HG02571 (cell line): ENCODE results near the gene ABCB6.
"Not testable (repeated sequence)": the region's sequence is repeated elsewhere in the genome, so short reads cannot be mapped to it uniquely, and the experiment has no call there.

ENCODE experiments used
- ATAC-seq: cut with Tn5 transposase; IDR thresholded peaks from one replicate; pipeline ENCODE4 v1.9.1; 2021; ENCODE audit warnings: mild to moderate bottlenecking, moderate library complexity; ENCODE audit not compliant: unreplicated experiment

Gene ABCB6

DNA sequence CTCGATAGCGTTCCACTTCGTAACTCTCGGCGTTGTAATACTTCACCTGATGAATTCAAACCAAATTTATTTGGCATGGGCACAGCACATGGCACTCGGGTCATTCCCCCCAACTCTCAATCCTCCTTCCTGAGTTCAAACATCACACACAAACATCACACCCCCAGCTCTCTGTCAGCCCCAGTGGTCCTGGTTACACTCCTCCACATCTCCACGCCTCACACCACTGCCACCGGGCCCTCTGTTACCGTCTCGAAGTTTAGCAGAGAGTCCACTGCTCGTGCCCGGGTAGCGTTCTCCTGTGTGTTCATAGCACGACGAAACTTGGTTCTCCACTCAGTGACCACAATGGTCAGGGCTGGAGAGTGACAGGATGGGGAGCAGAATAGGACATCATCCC, 4.6 kb downstream of the ABCB6 start:
- ATAC-seq = no peak

DNA sequence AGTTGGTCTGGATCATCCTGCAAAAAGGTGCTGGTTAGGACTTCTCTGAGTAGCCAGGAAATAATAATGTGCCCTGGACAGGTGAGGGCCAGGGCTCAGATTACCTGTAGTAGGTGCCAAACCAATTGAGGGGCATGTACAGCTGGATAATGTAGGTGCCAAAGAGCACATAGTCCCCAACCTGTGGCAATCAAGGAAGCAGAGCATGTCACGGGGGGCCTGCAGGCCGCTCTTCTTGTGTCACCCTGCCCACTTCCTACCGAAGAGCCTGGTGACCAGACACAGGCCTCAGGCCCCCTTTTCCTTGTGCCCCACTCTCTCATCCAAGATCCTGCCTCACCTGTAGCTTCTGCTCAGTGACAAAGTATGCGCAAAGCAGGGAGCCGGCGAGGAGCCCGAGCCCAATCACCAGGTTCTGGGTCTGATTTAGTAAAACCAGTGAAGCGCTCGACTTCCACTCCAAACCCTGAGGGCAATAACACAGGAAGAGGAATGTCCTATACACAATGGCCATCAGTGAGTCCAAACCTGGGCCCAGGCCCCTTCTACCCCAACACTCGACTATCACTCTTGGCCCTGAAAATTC, 5.2 kb downstream of the ABCB6 start:
- ATAC-seq = no peak

DNA sequence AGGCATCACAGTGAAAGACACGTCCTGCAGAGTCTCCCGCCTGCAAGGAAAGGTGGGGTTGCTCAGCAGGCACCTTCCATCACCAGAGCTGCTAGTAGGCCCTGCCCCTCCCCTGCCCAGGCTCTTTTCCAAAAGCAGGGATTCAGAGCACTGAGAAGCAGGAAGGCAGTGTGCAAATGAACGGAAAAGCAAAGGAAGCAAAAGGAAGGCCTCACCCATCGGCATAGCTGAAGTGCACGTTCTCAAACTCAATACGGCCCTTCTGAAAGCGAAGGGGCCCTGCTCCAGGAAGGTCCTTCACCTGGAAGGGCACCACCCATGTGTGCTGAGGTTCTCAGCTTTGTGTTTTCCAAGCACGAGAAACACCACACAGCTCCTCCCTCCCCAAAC, 5.7 kb downstream of the ABCB6 start:
- no peak for ATAC-seq

DNA sequence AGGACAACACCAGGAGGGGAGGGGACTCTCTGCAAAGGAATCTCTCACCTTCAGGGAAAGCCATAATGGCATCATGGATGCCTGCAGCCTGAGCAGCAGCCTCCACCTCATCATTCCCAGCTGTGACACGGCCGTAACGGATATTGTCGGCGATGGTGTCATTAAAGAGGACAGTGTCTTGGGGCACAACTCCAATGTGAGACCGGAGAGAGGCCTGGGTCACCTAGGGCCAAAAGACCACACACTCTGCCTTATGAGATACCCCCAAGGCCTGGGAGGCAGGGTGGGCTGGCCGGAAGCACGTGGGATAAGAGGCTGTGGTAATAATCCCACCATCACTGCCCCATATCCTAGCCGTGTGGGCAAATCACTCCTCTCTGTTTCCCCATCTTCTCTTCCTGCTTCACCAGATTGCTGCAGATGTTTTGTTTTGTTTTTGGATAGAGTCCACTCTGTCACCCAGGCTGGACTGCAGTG, 7.8 kb downstream of the ABCB6 start:
- no peak for ATAC-seq

DNA sequence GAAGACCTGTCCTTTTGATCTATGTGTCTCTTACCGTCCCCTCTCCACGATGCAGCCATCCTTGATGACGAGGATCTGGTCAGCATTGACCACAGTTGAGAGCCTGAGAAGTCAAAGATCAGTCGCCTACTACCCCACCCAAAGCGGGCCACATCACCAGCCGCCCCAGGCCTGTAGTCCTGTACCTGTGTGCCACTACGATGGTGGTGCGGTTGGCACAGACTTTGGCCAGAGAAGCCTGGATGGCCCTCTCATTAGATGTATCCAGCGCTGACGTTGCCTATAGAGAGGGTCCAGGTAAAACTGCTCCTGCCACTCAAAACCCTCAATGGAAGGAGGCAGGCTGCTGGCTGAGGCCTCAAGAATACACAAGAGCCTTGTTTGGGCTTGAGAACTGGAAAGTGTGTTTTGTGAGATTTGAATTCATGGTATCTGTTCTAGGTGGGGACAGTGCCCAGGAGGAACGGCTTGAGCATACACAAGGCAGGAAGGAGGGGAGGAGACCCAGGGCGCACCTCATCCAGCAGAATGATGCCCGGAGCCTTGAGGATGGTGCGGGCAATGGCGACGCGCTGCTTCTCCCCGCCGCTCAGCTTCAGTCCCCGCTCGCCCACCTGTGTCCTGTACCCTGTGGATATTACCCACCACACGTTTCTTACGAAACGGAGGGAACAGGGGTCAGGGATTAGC, 8.4 kb downstream of the ABCB6 start:
- ATAC-seq = no peak

DNA sequence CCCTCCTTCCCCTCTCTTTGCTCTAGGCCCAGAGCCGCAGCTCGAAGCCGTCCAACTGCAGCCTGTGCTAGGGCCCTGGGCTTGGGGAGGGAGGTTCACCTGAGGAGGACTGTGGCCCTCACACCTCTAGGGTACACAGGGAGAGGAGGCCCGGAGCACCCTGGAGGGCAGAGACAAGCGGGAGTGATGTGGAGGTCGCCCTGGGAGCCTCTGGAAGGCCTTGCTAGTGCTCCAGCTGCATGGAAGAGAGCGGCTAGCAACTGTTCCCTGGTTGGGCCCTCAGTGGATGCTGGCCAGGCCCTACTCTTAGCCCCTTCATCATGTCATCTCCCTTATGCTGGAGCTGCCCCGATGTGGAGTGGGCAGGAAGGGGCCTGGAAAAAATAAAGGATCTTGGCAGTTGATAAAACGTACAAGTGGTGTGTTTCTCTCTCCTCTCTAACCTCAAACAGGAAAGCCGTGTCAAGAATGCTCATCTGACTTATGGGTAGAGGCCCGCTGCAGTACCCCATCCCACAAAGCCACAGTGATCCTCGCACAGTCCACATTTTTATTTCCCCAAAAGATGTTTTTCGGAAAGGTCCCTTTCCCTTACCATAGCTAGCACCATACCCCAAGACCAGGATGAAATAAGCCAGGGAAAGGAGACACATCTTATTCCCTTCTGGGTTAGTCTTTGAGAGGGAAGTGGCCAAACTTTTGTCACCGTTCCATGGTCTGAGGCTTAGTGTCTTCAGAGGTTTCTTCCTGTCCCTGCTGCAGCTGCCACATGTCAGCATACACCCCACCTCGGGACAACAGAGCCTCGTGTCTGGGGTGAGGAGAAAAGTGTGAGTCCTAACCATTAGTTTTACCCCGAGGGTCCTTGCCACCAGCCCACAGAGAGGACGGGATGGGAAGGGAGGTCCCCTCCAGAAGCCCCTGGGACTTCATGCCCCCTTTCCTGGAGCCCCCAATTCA, 9.2 kb downstream of the ABCB6 start:
- ATAC-seq = no peak

DNA sequence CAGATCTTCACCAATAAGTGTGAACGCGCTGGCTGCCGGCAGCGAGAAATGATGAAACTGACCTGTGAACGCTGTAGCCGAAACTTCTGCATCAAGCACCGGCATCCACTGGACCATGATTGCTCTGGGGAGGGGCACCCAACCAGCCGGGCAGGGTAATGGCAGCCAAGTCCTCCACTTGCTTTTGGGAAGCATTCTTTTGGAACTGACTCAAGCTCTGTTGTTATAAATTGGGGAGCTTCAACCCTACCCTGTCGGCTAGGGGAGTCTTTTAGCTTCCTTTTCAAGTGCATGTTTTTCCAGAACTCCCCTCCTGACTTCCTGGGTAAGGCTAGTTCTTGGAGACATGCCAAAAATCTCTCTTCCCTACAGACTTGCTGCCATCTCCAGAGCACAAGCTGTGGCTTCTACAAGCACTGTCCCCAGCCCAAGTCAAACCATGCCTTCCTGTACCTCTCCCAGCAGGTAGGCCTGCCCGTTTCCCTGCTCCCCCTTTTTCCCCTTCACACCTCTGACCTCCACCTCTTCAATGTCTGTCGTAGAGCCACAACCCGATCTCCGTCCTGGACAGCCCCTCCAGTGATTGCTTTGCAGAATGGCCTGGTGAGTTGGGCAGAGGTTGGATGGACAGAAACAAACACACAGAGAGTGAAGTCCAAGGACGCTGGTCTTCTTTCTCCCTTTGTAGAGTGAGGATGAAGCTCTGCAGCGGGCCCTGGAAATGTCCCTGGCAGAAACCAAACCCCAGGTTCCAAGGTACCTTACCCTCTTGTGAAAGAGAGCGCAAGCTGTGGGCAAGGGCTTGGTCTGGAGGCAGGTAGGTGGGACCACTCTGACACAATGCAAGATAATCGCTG, 10.6 kb downstream of the ABCB6 start:
- no peak for ATAC-seq

DNA sequence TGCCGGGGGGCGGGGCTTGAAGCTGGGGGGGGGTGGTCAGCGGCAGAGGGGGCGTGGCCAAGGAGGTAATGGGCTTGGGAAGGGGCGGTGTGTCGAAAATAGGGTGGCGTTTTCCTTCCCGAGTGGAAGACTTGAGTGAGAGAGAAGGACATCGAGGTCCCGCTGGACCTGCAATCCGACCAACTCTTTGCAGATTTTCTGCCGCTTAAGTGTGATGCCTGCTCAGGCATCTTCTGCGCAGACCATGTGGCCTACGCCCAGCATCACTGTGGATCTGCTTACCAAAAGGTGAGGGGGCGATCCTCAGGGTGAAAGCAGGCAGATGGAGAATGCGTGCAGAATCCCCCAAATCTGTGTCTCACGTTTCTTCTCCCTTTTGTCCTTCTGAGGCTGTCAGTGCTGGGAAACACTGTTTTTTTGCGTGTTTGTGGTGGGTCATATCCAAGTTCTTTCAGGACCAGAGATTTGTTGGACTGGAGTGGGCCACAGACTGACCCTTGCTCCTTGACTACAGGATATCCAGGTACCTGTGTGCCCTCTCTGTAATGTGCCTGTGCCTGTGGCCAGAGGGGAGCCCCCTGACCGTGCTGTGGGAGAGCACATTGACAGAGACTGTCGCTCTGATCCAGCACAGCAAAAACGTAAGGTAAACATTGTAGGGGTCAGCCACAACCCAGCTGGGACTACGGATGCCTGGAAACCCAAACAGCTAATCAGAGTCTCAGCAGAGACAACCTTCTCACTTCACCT, 11.4 kb downstream of the ABCB6 start:
- no peak for ATAC-seq

DNA sequence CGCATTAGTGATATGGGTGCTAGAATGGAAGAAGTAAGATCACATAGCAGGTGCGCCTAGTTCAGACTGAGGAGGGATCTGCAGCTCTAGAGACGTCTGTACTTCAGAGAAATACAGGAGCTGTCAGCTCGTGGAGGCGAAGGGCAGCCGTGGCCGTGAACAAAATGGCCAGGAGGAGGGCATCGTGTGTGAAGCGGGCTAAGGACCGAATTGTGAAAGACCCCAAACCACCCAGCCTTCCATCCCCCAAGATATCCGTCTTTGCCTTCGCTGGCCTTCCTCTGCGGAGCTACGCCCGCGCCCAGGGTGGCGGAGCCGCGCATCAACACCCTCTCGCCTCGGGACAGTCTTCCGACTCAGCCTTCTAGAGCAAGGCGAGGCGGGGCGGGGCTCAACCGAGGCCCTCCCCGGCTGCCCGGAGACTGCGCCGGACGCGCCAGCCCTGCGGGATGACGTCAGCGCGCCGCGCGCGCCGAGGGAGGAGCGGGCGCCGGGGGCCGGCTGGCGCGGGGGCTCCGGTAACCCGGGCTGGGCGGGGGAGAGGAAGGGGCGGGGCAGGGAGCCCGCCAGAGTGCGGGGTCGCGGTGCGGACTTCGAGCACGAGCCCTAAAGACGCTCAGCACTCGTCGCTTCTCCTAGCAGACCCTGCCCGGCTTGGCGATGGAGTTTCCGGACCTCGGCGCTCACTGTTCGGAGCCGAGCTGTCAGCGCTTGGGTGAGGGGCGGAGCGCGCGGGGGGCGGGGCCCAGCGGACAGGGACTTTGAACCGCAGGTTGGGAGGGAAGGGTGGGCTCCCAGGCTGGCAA, 12.2 kb downstream of the ABCB6 start, which contains the start of gene ZFAND2B:
Gene ZFAND2B, plus strand, starts transcription at position 455 of the 806 bp plus-strand sequence. Its CDS starts 206 bp downstream, at position 661.
- ATAC-seq = peak; percentile 97

DNA sequence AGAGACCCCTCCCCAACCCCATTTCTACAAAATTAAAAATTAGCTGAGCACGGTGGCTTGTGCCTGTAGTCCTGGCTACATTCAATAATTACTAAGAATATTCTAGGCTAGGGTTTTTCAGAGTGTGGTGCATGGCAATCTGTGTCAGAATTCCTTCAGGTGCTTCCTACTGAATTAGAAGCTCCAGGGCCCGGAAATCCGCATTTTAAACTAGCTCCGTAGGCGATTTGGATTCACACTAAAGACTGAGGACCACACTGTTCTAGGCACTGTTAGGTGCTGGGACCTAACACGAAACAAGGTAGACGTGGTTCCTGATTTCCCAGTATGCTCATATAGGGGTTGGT, 12.8 kb downstream of the ABCB6 start:
- no peak for ATAC-seq

DNA sequence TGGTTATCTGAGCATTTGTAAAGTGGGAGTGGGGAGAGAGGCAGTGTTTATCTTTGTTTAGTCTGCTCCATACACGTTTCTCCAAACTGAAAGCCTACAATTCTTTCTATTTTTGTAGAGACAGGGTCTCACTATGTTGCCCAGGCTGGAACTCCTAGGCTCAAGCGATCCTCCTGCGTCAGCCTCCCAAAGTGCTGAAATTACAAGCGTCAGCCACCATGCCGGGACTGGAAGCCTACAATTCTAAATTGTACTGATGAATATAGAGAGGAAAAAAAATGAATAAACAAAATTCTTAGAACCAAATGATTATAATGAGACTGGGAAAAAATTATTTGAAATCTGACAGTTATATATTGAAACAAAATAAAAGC, 13.6 kb downstream of the ABCB6 start:
- ATAC-seq = no peak

DNA sequence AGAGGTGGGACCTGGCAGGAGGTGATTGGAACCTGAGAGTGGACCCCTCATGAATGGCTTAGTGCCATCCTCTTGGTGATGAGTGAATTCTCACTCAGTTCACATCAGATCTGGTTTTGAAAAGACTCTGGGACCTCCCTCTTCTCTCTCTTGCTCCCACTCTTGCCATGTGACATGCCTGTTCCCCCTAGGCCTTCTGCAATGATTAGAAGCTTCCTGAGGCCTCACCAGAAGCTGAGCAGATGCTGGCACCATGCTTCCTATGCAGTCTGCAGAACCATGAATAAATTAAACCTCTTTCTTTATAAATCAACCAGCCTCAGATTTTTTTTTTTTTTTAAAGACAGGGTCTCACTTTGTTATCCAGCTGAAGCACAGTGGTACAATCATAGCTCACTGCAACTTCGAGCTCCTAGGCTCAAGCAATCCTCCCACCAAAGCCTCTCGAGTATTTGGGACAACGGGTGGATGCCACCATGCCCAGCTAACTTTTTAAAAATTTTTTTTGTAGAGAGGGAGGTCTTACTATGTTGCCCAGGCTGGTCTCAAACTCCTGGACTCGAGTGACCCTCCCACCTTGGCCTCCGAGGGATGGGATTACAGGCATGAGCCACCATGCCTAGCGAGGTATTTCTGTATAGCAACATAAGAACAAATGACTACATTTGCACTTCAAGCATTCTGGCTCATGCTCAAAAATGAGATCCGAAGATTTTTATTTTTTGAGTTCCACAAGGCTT, 14.2 kb downstream of the ABCB6 start:
- ATAC-seq = no peak

DNA sequence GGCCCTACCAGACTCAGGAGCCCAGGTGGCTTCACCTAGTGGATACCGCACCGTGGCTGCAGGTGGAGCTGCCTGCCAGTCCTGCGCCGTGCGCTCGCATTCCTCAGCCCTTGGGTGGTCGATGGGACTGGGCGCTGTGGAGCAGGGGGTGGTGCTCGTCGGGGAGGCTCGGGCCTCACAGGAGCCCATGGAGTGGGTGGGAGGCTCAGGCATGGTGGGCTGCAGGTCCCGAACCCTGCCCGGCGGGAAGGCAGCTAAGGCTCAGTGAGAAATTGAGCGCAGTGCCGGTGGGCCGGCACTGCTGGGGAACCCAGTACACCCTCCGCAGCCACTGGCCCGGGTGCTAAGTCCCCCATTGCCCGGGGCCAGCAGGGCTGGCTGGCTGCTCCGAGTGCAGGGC, 17.4 kb downstream of the ABCB6 start:
- ATAC-seq = not testable (repeated sequence)

DNA sequence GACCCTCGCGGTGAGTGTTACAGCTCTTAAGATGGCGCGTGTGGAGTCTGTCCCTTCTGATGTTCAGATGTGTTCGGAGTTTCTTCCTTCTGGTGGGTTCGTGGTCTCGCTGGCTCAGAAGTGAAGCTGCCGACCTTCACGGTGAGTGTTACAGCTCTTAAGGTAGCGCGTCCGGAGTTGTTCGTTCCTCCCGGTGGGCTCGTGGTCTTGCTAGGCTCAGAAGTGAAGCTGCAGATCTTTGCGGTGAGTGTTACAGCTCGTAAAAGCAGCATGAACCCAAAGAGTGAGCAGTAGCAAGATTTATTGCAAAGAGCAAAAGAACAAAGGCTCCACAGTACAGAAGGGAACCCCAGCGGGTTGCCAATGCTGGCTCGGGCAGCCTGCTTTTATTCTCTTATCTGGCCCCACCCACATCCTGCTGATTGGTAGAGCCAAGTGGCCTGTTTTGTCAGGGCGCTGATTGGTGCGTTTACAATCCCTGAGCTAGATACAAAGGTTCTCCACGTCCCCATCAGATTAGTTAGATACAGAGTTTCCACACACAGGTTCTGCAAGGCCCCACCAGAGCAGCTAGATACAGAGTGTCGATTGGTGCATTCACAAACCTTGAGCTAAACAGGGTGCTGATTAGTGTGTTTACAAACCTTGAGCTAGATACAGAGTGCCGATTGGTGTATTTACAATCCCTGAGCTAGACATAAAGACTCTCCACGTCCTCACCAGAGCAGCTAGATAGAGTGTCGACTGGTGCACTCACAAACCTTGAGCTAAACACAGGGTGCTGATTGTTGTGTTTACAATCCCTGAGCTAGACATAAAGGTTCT, 18.0 kb downstream of the ABCB6 start:
- ATAC-seq = not testable (repeated sequence)

DNA sequence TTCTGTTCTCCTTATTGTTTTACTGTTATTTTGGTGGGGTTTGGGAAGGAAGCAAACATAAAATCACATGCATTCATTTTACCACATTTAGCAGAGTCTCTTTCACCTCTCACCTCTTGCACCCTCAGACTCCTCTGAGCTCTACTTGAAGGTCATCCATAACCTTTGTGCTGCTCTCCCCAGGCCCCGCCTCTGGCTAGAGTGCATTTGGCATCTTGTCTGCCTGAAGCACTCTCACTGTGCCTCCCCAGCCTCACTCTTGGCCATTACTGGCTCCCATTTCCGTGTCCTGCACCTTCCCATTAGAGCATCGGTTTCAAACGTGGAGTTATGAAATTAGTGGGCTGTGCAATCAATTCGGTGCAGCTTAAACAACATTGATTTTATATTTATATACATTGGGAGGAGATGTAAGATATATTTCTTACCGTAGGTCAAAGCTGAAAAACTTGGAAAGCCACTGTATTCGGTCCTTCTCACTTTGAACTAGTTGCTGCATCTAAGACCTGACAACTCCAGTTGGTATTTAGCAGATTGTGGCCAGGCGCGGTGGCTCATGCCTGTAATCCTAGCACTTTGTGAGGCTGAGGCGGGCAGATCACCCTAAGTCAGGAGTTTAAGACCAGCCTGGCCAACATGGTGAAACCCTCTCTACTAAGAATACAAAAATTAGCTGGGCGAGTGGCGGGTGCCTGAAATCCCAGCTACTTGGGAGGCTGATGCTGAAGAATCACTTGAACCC, 19.1 kb downstream of the ABCB6 start:
- no peak for ATAC-seq

DNA sequence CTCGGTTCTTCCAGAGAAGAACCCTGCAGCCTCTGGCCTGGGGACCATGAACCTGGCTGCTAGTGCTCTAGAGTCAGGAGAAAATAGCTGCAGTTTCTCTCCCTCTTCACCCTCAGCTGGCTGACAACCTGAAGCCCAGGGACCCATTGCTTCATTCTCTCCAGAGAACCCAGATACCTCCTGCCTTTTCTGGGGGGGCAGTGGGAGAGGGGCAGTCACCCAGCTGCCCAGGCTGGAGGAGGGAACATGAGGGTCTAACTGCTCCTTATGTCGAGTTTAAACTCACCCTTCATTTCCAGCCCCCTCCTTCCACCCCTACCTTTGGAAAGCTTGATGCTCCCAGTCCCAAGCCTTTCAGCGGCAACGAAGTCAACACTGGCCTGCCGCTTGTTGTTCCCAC, 19.8 kb downstream of the ABCB6 start:
- no peak for ATAC-seq

DNA sequence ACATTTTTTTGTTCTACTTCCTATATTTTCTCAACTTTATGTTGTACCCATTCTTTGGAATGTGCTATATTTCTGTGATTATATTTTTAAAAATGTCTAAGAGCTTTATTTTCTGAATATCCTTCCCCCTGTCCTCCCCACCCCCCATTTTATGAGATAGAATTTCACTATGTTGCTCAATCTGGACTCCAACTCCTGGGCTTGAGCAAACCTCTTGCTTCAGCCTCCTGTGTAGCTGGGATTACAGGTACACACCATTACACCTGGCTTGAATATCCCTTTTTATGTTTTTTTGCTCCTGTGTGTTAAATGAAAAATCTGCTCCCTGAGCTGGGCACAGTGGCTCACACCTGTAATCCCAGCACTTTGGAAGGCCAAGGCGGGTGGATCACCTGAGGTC, 21.4 kb downstream of the ABCB6 start:
- ATAC-seq = no peak
